ENCODE results near the gene NKX2-2. TPM values are rescaled to one million over a fixed set of nuclear protein-coding genes. Genes with fewer than 3 reads are reported as not detected.

Gene NKX2-2
- total and polyA plus RNA-seq, 2 of the 8 experiments (the other 6 are each of a cell fraction or from before 2014, with no cell fraction given), result not detected

- no peaks in the 10 kb centered on the region for H3K79me2 ChIP-seq (ENCODE audit: control insufficient read depth in 1 of 2, insufficient read depth in 2 of 2, low read length in 2 of 2)
- H3K27me3 ChIP-seq (replicated peaks in 1 of 4; ENCODE audit: control insufficient read depth in 3 of 4, extremely low read depth in 1 of 4, insufficient read depth in 3 of 4, low read length in 3 of 4), result no peaks in the 10 kb centered on the region
- no peaks in the 10 kb centered on the region for H4K20me1 ChIP-seq (replicated peaks in 1 of 2; ENCODE audit: control insufficient read depth in 1 of 2, insufficient read depth in 2 of 2, low read length in 2 of 2)
- H3K9ac ChIP-seq (replicated peaks in 1 of 4; ENCODE audit: extremely low read depth in 1 of 4, low read depth in 3 of 4, low read length in 3 of 4), result no peak overlapping the region
- H4K5ac ChIP-seq (ENCODE audit: insufficient read length, low read depth, low read length), result no peak overlapping the region
- ChIA-PET CTCF (ENCODE audit: partially characterized antibody) (interaction anchor here (1.2 to 5.6 kb wide), 4 partner anchors 9 to 26 kb away, joined by 3 to 43 read pairs (median 8); no protein-coding TSS in a partner anchor), POLR2A (ENCODE audit: partially characterized antibody) (no interaction called here)
- H3K4ac ChIP-seq (replicated peaks; ENCODE audit: insufficient read length, low read depth, low read length), result no peak overlapping the region
- FAIRE-seq (no peak), DNase-seq (ENCODE audit: low read depth in 1 of 2, low spot score in 2 of 2) (no peak)
- H2AK5ac ChIP-seq (ENCODE audit: low read depth, low read length), result no peak overlapping the region
- no peak overlapping the region for H2AFZ ChIP-seq (ENCODE audit: low read length)
- no peaks in the 10 kb centered on the region for H3K79me1 ChIP-seq (ENCODE audit: low read depth, low read length)
- H3K56ac ChIP-seq (replicated peaks; ENCODE audit: insufficient read length, low read depth, low read length), result no peak overlapping the region
- no peak overlapping the region for H3K18ac ChIP-seq (ENCODE audit: extremely low read depth, low read length)
- no peak overlapping the region for H3K27ac ChIP-seq (ENCODE audit: low read depth, low read length)
- H3K4me2 ChIP-seq (ENCODE audit: insufficient read depth in 1 of 2, low read depth in 2 of 2, low read length in 2 of 2), result no peak overlapping the region
- H3K4me3 ChIP-seq (ENCODE audit: extremely low read depth in 1 of 4, insufficient read depth in 2 of 4, low read depth in 3 of 4, low read length in 4 of 4), result no peak overlapping the region
- H3K4me1 ChIP-seq (replicated peaks in 1 of 4; ENCODE audit: control insufficient read depth in 3 of 4, insufficient read depth in 4 of 4, low read length in 3 of 4), result peaks cover 0 to 9% (median 0%) of the 10 kb centered on the region in 4 experiments; a peak in 3 of 7 replicates
- H2BK120ac ChIP-seq (replicated peaks; ENCODE audit: low read depth, low read length), result no peak overlapping the region
- no peak overlapping the region for H3K23ac ChIP-seq (ENCODE audit: insufficient read length)
- no peak overlapping the region for H2BK15ac ChIP-seq (ENCODE audit: low read length)
- H3K23me2 ChIP-seq (ENCODE audit: low read depth, low read length), result no peaks in the 10 kb centered on the region
- 89% methylated on average over 5 of the region's 5 CpGs; no CpG with 5 or more reads in 1 of the 2 experiments for WGBS, 2 experiments (ENCODE audit: extremely low coverage in 1 of 2, insufficient coverage in 1 of 2, insufficient read length in 1 of 2, insufficient replicate concordance in 2 of 2, low coverage in 1 of 2, low lambda C conversion rate in 2 of 2, missing lambda C conversion rate in 1 of 2)
- H4K91ac ChIP-seq (replicated peaks; ENCODE audit: insufficient read length, low read length), result no peak overlapping the region
- no peaks in the 10 kb centered on the region for H3K36me3 ChIP-seq (ENCODE audit: control insufficient read depth in 2 of 4, insufficient read depth in 4 of 4, low read length in 3 of 4)
- no peak overlapping the region for H4K8ac ChIP-seq (ENCODE audit: extremely low read depth, insufficient read depth, low read length)
- H2BK5ac ChIP-seq (ENCODE audit: low read depth, low read length), result no peak overlapping the region
- no peaks in the 10 kb centered on the region for H3K9me3 ChIP-seq (ENCODE audit: insufficient read depth in 2 of 2, low read depth in 1 of 2, low read length in 1 of 2)
- no peak overlapping the region for H2BK20ac ChIP-seq (ENCODE audit: low read length)
- H2BK12ac ChIP-seq (ENCODE audit: low read depth, low read length), result no peak overlapping the region
- no peak overlapping the region for H3K14ac ChIP-seq (ENCODE audit: insufficient read length)
- no peak for TF ChIP-seq CTCF (IDR thresholded peaks at IDR 0.05; ENCODE audit: control extremely low read depth in 1 of 3, insufficient read depth in 1 of 3, low read depth in 1 of 3, low read length in 3 of 3)
- TF ChIP-seq JUN (IDR thresholded peaks at IDR 0.05; ENCODE audit: low read depth, low read length), result no peak
- TF ChIP-seq KDM4A (IDR thresholded peaks at IDR 0.05; ENCODE audit: low read depth, low read length, severe bottlenecking), result no peak
- TF ChIP-seq TCF12 (IDR thresholded peaks at IDR 0.05; ENCODE audit: low read depth, low read length), result no peak
- TF ChIP-seq BACH1 (IDR thresholded peaks at IDR 0.05; ENCODE audit: low read length), result no peak
- TF ChIP-seq SP1 (IDR thresholded peaks at IDR 0.05; ENCODE audit: low read depth, low read length), result no peak
- TF ChIP-seq TAF1 (IDR thresholded peaks at IDR 0.05; ENCODE audit: low read depth, low read length), result no peak
- TF ChIP-seq, protein P1, sequence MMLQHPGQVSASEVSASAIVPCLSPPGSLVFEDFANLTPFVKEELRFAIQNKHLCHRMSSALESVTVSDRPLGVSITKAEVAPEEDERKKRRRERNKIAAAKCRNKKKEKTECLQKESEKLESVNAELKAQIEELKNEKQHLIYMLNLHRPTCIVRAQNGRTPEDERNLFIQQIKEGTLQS (IDR thresholded peaks at IDR 0.05; ENCODE audit: insufficient read depth, low read depth, low read length), result no peak
- TF ChIP-seq POLR2A (IDR thresholded peaks at IDR 0.05; ENCODE audit: control extremely low read depth in 1 of 2, low read depth in 2 of 2, low read length in 2 of 2), result no peak
- no peak for TF ChIP-seq ZNF274 (IDR thresholded peaks at IDR 0.05; ENCODE audit: borderline replicate concordance, extremely low read depth, low read length)
- TF ChIP-seq KDM5A (IDR thresholded peaks at IDR 0.05; ENCODE audit: low read length), result no peak
Observed at GRCh38 chr20:21555470-21556120, 41.7 kb upstream of the NKX2-2 start.
